ENCODE data around the gene CADM4. TPM values are rescaled to one million over a fixed set of nuclear protein-coding genes. Genes with fewer than 3 reads are reported as not detected.

CADM4 gene
- total and polyA plus RNA-seq, 9 of the 15 experiments (the other 6 are each of a cell fraction or from before 2014, with no cell fraction given), result 0.03 to 4.6 (median 1.3) TPM

GRCh38 chr19:43624933-43625332 is 14.7 kb downstream of the CADM4 start (continued):
- TF ChIP-seq TBP (optimal IDR thresholded peaks at IDR 0.05; ENCODE audit: low read depth, low read length), result peak; percentile 58
- TF ChIP-seq ARHGAP35 (IDR thresholded peaks at IDR 0.05; ENCODE audit: partially characterized antibody), result no peak
- TF ChIP-seq KLF16 (IDR thresholded peaks at IDR 0.05), result peak; percentile 29; the same call in 1 of the 2 replicates
- peak; percentile 14; the same call in 1 of the 2 replicates for TF ChIP-seq NFIC (IDR thresholded peaks at IDR 0.05)
- peak; percentile 38 for TF ChIP-seq RBM25 (IDR thresholded peaks at IDR 0.05; ENCODE audit: low read depth, low read length, severe bottlenecking)
- no peak for TF ChIP-seq TRIM24 (IDR thresholded peaks at IDR 0.05)
- no peak for TF ChIP-seq ZC3H8 (IDR thresholded peaks at IDR 0.05)
- no peak for TF ChIP-seq CCNT2 (IDR thresholded peaks at IDR 0.05; ENCODE audit: borderline replicate concordance, extremely low read depth, insufficient read length, low read depth, low read length)
- TF ChIP-seq ZNF586 (CRISPR knock-in tag; conservative IDR thresholded peaks at IDR 0.05), result no peak
- no peak for TF ChIP-seq KLF6 (CRISPR knock-in tag; IDR thresholded peaks at IDR 0.05; ENCODE audit: borderline replicate concordance)
- peak; percentile 16 for TF ChIP-seq NEUROD1 (IDR thresholded peaks at IDR 0.05; ENCODE audit: borderline replicate concordance, low read depth, low read length, partially characterized antibody)
- no peak for TF ChIP-seq LCOR (CRISPR knock-in tag; IDR thresholded peaks at IDR 0.05)
- TF ChIP-seq CTBP1 (IDR thresholded peaks at IDR 0.05; ENCODE audit: borderline replicate concordance), result peak; percentile 38; the same call in 1 of the 2 replicates
- TF ChIP-seq CXXC5 (CRISPR knock-in tag; IDR thresholded peaks at IDR 0.05), result peak; percentile 61
- no peak for TF ChIP-seq HDGF (IDR thresholded peaks at IDR 0.05)
- peak; percentile 42; the same call in 1 of the 2 replicates for TF ChIP-seq POLR2G (IDR thresholded peaks at IDR 0.05; ENCODE audit: low read depth, low read length)
- TF ChIP-seq ARID1B (IDR thresholded peaks at IDR 0.05), result peak; percentile 18; the same call in 1 of the 2 replicates
- 0 out of 2 replicates have a peak, but pooled peaks have one; percentile 17 for TF ChIP-seq ZKSCAN1 (IDR thresholded peaks at IDR 0.05; ENCODE audit: low read depth, low read length)
- TF ChIP-seq NONO (IDR thresholded peaks at IDR 0.05; ENCODE audit: low read depth in 2 of 2, low read length in 1 of 2), result no peak
- peak; percentile 57 for TF ChIP-seq ZFX (CRISPR knock-in tag; IDR thresholded peaks at IDR 0.05)
- no peak for TF ChIP-seq RBM22 (IDR thresholded peaks at IDR 0.05; ENCODE audit: low read depth, low read length, poor library complexity, severe bottlenecking)
- no peak for TF ChIP-seq KLF13 (tag; IDR thresholded peaks at IDR 0.05; ENCODE audit: borderline replicate concordance, low read depth)
- 0 out of 2 replicates have a peak, but pooled peaks have one; percentile 33 for TF ChIP-seq SMC3 (conservative IDR thresholded peaks at IDR 0.05; ENCODE audit: insufficient read depth, low read depth, low read length)
- TF ChIP-seq UBTF (IDR thresholded peaks at IDR 0.05; ENCODE audit: borderline replicate concordance in 1 of 2, low read depth in 2 of 2, low read length in 2 of 2), result peak; percentile 65 to 68; a peak in 1 of 4 replicates
- TF ChIP-seq TCF3 (CRISPR knock-in tag; IDR thresholded peaks at IDR 0.05), result peak; percentile 63
- TF ChIP-seq TEAD4 (IDR thresholded peaks at IDR 0.05; ENCODE audit: low read length), result peak; percentile 13; the same call in 1 of the 2 replicates
- no peak for TF ChIP-seq TEAD4 (CRISPR knock-in tag; IDR thresholded peaks at IDR 0.05; ENCODE audit: borderline replicate concordance)
- TF ChIP-seq MAZ (CRISPR knock-in tag; conservative IDR thresholded peaks at IDR 0.05 in 1 of 2, IDR thresholded peaks at IDR 0.05 in 1 of 2), result 0 out of 4 replicates have a peak, but pooled peaks of 1 of the 2 experiments have one; percentile 18
- TF ChIP-seq MAX (CRISPR knock-in tag; IDR thresholded peaks at IDR 0.05), result peak; percentile 69
- no peak for TF ChIP-seq ZNF23 (CRISPR knock-in tag; IDR thresholded peaks at IDR 0.05)
